Measurements from ENCODE around the gene METTL8.
"Not testable (repeated sequence)": the region's sequence is repeated elsewhere in the genome, so short reads cannot be mapped to it uniquely, and the experiment has no call there.

Gene METTL8

GRCh38 chr2:171365778-171366177 is 68.0 kb downstream of the METTL8 start:
- in situ Hi-C loops (cut with HindIII; ENCODE audit: low pct_ligation_motif_present, low pct_unique_long_range_greater_than_20kb, low sequenced_read_pairs), result no loop called here
- DNase-seq, result no peak

GRCh38 chr2:171365232-171365631 is 68.6 kb downstream of the METTL8 start:
- no peak for DNase-seq
- in situ Hi-C loops (cut with HindIII; ENCODE audit: low pct_ligation_motif_present, low pct_unique_long_range_greater_than_20kb, low sequenced_read_pairs), result no loop called here

- DNase-seq, result no peak
- in situ Hi-C loops (cut with HindIII; ENCODE audit: low pct_ligation_motif_present, low pct_unique_long_range_greater_than_20kb, low sequenced_read_pairs), result no loop called here
Observed at GRCh38 chr2:171362396-171362795, 71.4 kb downstream of the METTL8 start.

GRCh38 chr2:171360905-171361304 is 72.9 kb downstream of the METTL8 start:
- no peak for DNase-seq
- in situ Hi-C loops (cut with HindIII; ENCODE audit: low pct_ligation_motif_present, low pct_unique_long_range_greater_than_20kb, low sequenced_read_pairs), result no loop called here

- in situ Hi-C loops (cut with HindIII; ENCODE audit: low pct_ligation_motif_present, low pct_unique_long_range_greater_than_20kb, low sequenced_read_pairs); DNase-seq: not testable (repeated sequence)
Observed at GRCh38 chr2:171353746-171354145, 80.0 kb downstream of the METTL8 start.

GRCh38 chr2:171348056-171348455 is 85.7 kb downstream of the METTL8 start:
- DNase-seq, result no peak
- in situ Hi-C loops (cut with HindIII; ENCODE audit: low pct_ligation_motif_present, low pct_unique_long_range_greater_than_20kb, low sequenced_read_pairs), result no loop called here

- in situ Hi-C loops (cut with HindIII; ENCODE audit: low pct_ligation_motif_present, low pct_unique_long_range_greater_than_20kb, low sequenced_read_pairs), result no loop called here
- peak; percentile 91 for DNase-seq
Observed at GRCh38 chr2:171347591-171348032, 86.2 kb downstream of the METTL8 start.

- in situ Hi-C loops (cut with HindIII; ENCODE audit: low pct_ligation_motif_present, low pct_unique_long_range_greater_than_20kb, low sequenced_read_pairs), result no loop called here
- peak; percentile 20 for DNase-seq
Observed at GRCh38 chr2:171346723-171347557, 86.8 kb downstream of the METTL8 start.

GRCh38 chr2:171345971-171346722 is 87.6 kb downstream of the METTL8 start:
- DNase-seq, result no peak
- in situ Hi-C loops (cut with HindIII; ENCODE audit: low pct_ligation_motif_present, low pct_unique_long_range_greater_than_20kb, low sequenced_read_pairs), result no loop called here

- in situ Hi-C loops (cut with HindIII; ENCODE audit: low pct_ligation_motif_present, low pct_unique_long_range_greater_than_20kb, low sequenced_read_pairs), result no loop called here
- no peak for DNase-seq
Observed at GRCh38 chr2:171344182-171344581, 89.6 kb downstream of the METTL8 start.

- in situ Hi-C loops (cut with HindIII; ENCODE audit: low pct_ligation_motif_present, low pct_unique_long_range_greater_than_20kb, low sequenced_read_pairs), result no loop called here
Observed at GRCh38 chr2:171342067-171342413, 91.8 kb downstream of the METTL8 start.

GRCh38 chr2:171341394-171342066 is 92.3 kb downstream of the METTL8 start:
- no peak for DNase-seq
- in situ Hi-C loops (cut with HindIII; ENCODE audit: low pct_ligation_motif_present, low pct_unique_long_range_greater_than_20kb, low sequenced_read_pairs), result no loop called here

More at GRCh38 chr2:171342067-171342413, 91.8 kb downstream of the METTL8 start:
- DNase-seq, result no peak

- DNase-seq, result no peak
- in situ Hi-C loops (cut with HindIII; ENCODE audit: low pct_ligation_motif_present, low pct_unique_long_range_greater_than_20kb, low sequenced_read_pairs), result no loop called here
Observed at GRCh38 chr2:171334946-171335345, 98.8 kb downstream of the METTL8 start.

GRCh38 chr2:171334171-171334570 is 99.6 kb downstream of the METTL8 start:
- no peak for DNase-seq
- in situ Hi-C loops (cut with HindIII; ENCODE audit: low pct_ligation_motif_present, low pct_unique_long_range_greater_than_20kb, low sequenced_read_pairs), result no loop called here

- no peak for DNase-seq
- in situ Hi-C loops (cut with HindIII; ENCODE audit: low pct_ligation_motif_present, low pct_unique_long_range_greater_than_20kb, low sequenced_read_pairs), result no loop called here
Observed at GRCh38 chr2:171330155-171330956, 103.4 kb downstream of the METTL8 start.

- in situ Hi-C loops (cut with HindIII; ENCODE audit: low pct_ligation_motif_present, low pct_unique_long_range_greater_than_20kb, low sequenced_read_pairs), result no loop called here
- no peak for DNase-seq
Observed at GRCh38 chr2:171327043-171327496, 106.7 kb downstream of the METTL8 start.

- in situ Hi-C loops (cut with HindIII; ENCODE audit: low pct_ligation_motif_present, low pct_unique_long_range_greater_than_20kb, low sequenced_read_pairs), result no loop called here
- DNase-seq, result no peak
Observed at GRCh38 chr2:171325886-171326585, 107.8 kb downstream of the METTL8 start.

- in situ Hi-C loops (cut with HindIII; ENCODE audit: low pct_ligation_motif_present, low pct_unique_long_range_greater_than_20kb, low sequenced_read_pairs), result no loop called here
- DNase-seq, result no peak
Observed at GRCh38 chr2:171323971-171324528, 109.7 kb downstream of the METTL8 start.

Data from ACHN (cell line).